ENCODE data around the gene NAALADL2.

NAALADL2 gene

GRCh38 chr3:175713268-175713667 lies 854.1 kb downstream of the NAALADL2 start:
- Histone ChIP-seq H3K27ac (ENCODE audit: low read depth, low read length, poor library complexity, severe bottlenecking) (no peak overlapping the region), H3K9ac (ENCODE audit: low read length) (no peak overlapping the region), H3K4me1 (ENCODE audit: insufficient read depth, low read length, severe bottlenecking) (no peaks in the 10 kb centered on the region), H3K36me3 (ENCODE audit: insufficient read depth, low read length) (no peaks in the 10 kb centered on the region), H3K27me3 (ENCODE audit: insufficient read depth, low read length) (no peaks in the 10 kb centered on the region), H3K4me2 (ENCODE audit: low read length) (no peak overlapping the region), H3K79me2 (ENCODE audit: insufficient read depth, low read length) (no peaks in the 10 kb centered on the region), H4K20me1 (ENCODE audit: insufficient read depth, low read length) (no peaks in the 10 kb centered on the region), H3K4me3 (ENCODE audit: low read depth, low read length, poor library complexity, severe bottlenecking) (no peak overlapping the region), H3K9me3 (ENCODE audit: low read length) (no peaks in the 10 kb centered on the region), H2AFZ (ENCODE audit: low read length) (no peak overlapping the region), H3F3A (ENCODE audit: insufficient read depth, low read length) (no peaks in the 10 kb centered on the region), H3K9me2 (ENCODE audit: low read depth, low read length) (no peaks in the 10 kb centered on the region)
- TF ChIP-seq, protein P1, sequence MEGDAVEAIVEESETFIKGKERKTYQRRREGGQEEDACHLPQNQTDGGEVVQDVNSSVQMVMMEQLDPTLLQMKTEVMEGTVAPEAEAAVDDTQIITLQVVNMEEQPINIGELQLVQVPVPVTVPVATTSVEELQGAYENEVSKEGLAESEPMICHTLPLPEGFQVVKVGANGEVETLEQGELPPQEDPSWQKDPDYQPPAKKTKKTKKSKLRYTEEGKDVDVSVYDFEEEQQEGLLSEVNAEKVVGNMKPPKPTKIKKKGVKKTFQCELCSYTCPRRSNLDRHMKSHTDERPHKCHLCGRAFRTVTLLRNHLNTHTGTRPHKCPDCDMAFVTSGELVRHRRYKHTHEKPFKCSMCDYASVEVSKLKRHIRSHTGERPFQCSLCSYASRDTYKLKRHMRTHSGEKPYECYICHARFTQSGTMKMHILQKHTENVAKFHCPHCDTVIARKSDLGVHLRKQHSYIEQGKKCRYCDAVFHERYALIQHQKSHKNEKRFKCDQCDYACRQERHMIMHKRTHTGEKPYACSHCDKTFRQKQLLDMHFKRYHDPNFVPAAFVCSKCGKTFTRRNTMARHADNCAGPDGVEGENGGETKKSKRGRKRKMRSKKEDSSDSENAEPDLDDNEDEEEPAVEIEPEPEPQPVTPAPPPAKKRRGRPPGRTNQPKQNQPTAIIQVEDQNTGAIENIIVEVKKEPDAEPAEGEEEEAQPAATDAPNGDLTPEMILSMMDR (IDR thresholded peaks at IDR 0.05; ENCODE audit: low read length) = no peak

DNA sequence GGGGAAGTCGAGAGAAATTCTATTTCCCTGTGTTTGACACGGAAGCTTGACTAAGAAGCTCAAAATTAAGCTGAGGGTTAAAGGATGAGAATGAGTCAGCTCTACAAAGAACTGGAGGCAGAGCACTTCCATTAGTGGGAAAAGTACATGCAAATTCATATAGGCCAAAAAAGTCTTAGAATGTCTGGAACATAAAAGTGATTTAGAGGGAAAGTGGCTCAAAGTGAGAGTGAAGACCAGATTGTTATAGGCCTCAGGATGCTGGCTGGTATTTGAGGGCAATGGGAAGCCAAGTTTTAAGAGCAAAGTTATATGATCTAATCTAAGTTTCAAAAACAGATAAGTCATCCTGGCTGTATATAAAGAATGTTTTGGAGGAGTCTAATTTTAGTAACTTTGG lies 857.3 kb downstream of the NAALADL2 start:
- Histone ChIP-seq H3K4me2 (ENCODE audit: low read length) (no peak overlapping the region), H3K36me3 (ENCODE audit: insufficient read depth, low read length) (no peaks in the 10 kb centered on the region), H3K9ac (ENCODE audit: low read length) (no peak overlapping the region), H3K9me2 (ENCODE audit: low read depth, low read length) (no peaks in the 10 kb centered on the region), H3K27me3 (ENCODE audit: insufficient read depth, low read length) (no peaks in the 10 kb centered on the region), H3F3A (ENCODE audit: insufficient read depth, low read length) (no peaks in the 10 kb centered on the region), H3K9me3 (ENCODE audit: low read length) (no peaks in the 10 kb centered on the region), H3K4me3 (ENCODE audit: low read depth, low read length, poor library complexity, severe bottlenecking) (no peak overlapping the region), H3K27ac (ENCODE audit: low read depth, low read length, poor library complexity, severe bottlenecking) (no peak overlapping the region), H3K4me1 (ENCODE audit: insufficient read depth, low read length, severe bottlenecking) (no peaks in the 10 kb centered on the region), H2AFZ (ENCODE audit: low read length) (no peak overlapping the region), H4K20me1 (ENCODE audit: insufficient read depth, low read length) (no peaks in the 10 kb centered on the region), H3K79me2 (ENCODE audit: insufficient read depth, low read length) (no peaks in the 10 kb centered on the region)
- TF ChIP-seq, protein P1 (IDR thresholded peaks at IDR 0.05; ENCODE audit: low read length) = no peak
- no peak for TF ChIP-seq EZH2 (IDR thresholded peaks at IDR 0.05; ENCODE audit: borderline replicate concordance, low read length)

DNA sequence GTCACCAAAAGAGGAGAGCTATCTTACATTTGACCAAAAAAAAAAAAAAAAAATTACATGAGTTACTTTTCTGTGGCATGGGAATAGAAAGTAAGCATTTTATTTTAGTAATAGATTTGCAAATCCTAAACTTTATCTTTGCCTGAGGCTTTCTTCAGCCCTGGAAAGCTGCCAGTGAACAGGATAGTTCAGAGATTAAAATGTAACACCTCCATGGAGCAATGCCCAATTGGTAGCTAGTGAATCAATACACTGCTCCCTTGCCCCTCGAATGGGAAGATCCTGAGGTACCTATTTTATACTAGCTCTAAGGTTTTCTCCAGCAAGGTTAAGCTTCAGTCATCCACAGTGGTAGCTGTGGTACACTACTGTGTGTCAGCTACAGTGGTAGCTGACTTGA lies 867.1 kb downstream of the NAALADL2 start:
- Histone ChIP-seq H3K27me3 (ENCODE audit: insufficient read depth, low read length) (no peaks in the 10 kb centered on the region), H4K20me1 (ENCODE audit: insufficient read depth, low read length) (no peaks in the 10 kb centered on the region), H3K79me2 (ENCODE audit: insufficient read depth, low read length) (no peaks in the 10 kb centered on the region), H3K9ac (ENCODE audit: low read length) (no peak overlapping the region), H3K27ac (ENCODE audit: low read depth, low read length, poor library complexity, severe bottlenecking) (no peak overlapping the region), H3K36me3 (ENCODE audit: insufficient read depth, low read length) (no peaks in the 10 kb centered on the region), H3K4me2 (ENCODE audit: low read length) (no peak overlapping the region), H3K9me2 (ENCODE audit: low read depth, low read length) (no peaks in the 10 kb centered on the region), H3K9me3 (ENCODE audit: low read length) (no peaks in the 10 kb centered on the region), H3K4me1 (ENCODE audit: insufficient read depth, low read length, severe bottlenecking) (no peaks in the 10 kb centered on the region), H3F3A (ENCODE audit: insufficient read depth, low read length) (no peaks in the 10 kb centered on the region), H3K4me3 (ENCODE audit: low read depth, low read length, poor library complexity, severe bottlenecking) (no peak overlapping the region), H2AFZ (ENCODE audit: low read length) (no peak overlapping the region)
- TF ChIP-seq EZH2 (IDR thresholded peaks at IDR 0.05; ENCODE audit: borderline replicate concordance, low read length) = no peak
- TF ChIP-seq, protein P1 (IDR thresholded peaks at IDR 0.05; ENCODE audit: low read length) = no peak

Data from OCI-LY1 (cell line).